Mesenchymal stem cell (in vitro differentiated cells and primary cell): ENCODE data around the gene ZNF329.

ENCODE experiments used
- DNase-seq: peaks from one replicate; pipeline ENCODE4 v3.0.0-alpha.2; 2013
- H2AFZ ChIP-seq: one replicate; pipeline ENCODE4 v1.6.1; 2013; ENCODE audit warnings: low read depth, mild to moderate bottlenecking, control low read depth, inconsistent platforms, low read length, moderate library complexity
- H2AK5ac ChIP-seq: 2 replicates; pipeline ENCODE4 v1.6.1; 2013; ENCODE audit warnings: low read length, moderate library complexity, mild to moderate bottlenecking, inconsistent platforms; ENCODE audit not compliant: severe bottlenecking
- H2BK120ac ChIP-seq: one replicate; pipeline ENCODE4 v1.6.1; 2013; ENCODE audit warnings: low read depth, mild to moderate bottlenecking, inconsistent platforms, low read length, moderate library complexity
- H2BK12ac ChIP-seq, 2 experiments: one replicate each; pipeline ENCODE4 v1.6.1; 2013; ENCODE audit warnings: inconsistent platforms in 2 of 2, low read length in 2 of 2, mild to moderate bottlenecking in 2 of 2, moderate library complexity in 2 of 2, control low read depth in 1 of 2
- H2BK15ac ChIP-seq: one replicate; pipeline ENCODE4 v1.6.1; 2013; ENCODE audit warnings: mild to moderate bottlenecking, low read depth, inconsistent platforms; ENCODE audit not compliant: poor library complexity, severe bottlenecking
- H2BK5ac ChIP-seq: 2 replicates; pipeline ENCODE4 v1.6.1; 2013; ENCODE audit warnings: low read depth, mild to moderate bottlenecking, low read length, control low read depth, inconsistent platforms; ENCODE audit not compliant: poor library complexity, severe bottlenecking
- H3K14ac ChIP-seq, 2 experiments: one replicate each; pipeline ENCODE4 v1.6.1; 2013; ENCODE audit warnings: inconsistent platforms in 2 of 2, low read length in 2 of 2, control low read depth in 1 of 2, mild to moderate bottlenecking in 1 of 2, moderate library complexity in 1 of 2
- H3K18ac ChIP-seq, 2 experiments: one replicate each; pipeline ENCODE4 v1.6.1; 2013; ENCODE audit warnings: inconsistent platforms in 2 of 2, low read length in 2 of 2, control low read depth in 1 of 2, low read depth in 1 of 2, mild to moderate bottlenecking in 1 of 2
- H3K23ac ChIP-seq, 2 experiments: one replicate each; pipeline ENCODE4 v1.6.1; 2013; ENCODE audit warnings: inconsistent platforms in 2 of 2, low read length in 2 of 2, mild to moderate bottlenecking in 2 of 2, moderate library complexity in 2 of 2, control low read depth in 1 of 2
- H3K27ac ChIP-seq: 2 replicates; pipeline ENCODE4 v1.5.1; 2013; ENCODE audit warnings: mild to moderate bottlenecking, moderate library complexity, low read length, control low read depth, inconsistent platforms; ENCODE audit not compliant: poor library complexity, severe bottlenecking
- H3K27me3 ChIP-seq, 2 experiments: 2 replicates each; pipeline versions ENCODE4 v1.6.1 to v1.7.0; 2013; ENCODE audit warnings: low read length in 2 of 2, mild to moderate bottlenecking in 2 of 2, moderate library complexity in 2 of 2, control low read depth in 1 of 2, inconsistent platforms in 1 of 2; ENCODE audit not compliant: control insufficient read depth in 1 of 2, insufficient read depth in 1 of 2
- H3K36me3 ChIP-seq, 2 experiments: 2 replicates each; pipeline versions ENCODE4 v1.6.1 to v1.7.0; 2013; ENCODE audit warnings: low read length in 2 of 2, control low read depth in 1 of 2, inconsistent platforms in 1 of 2, low read depth in 1 of 2, mild to moderate bottlenecking in 1 of 2; ENCODE audit not compliant: insufficient read depth in 2 of 2, control insufficient read depth in 1 of 2
- H3K4ac ChIP-seq, 2 experiments: one replicate each; pipeline ENCODE4 v1.6.1; 2013; ENCODE audit warnings: inconsistent platforms in 2 of 2, low read length in 2 of 2, mild to moderate bottlenecking in 2 of 2, moderate library complexity in 2 of 2, control low read depth in 1 of 2, low read depth in 1 of 2
- H3K4me1 ChIP-seq: 2 replicates; pipeline ENCODE4 v1.6.1; 2013; ENCODE audit warnings: low read depth, low read length, control low read depth; ENCODE audit not compliant: control insufficient read depth, insufficient read depth
- H3K4me2 ChIP-seq: 2 replicates; pipeline ENCODE4 v1.6.1; 2013; ENCODE audit warnings: low read length, mild to moderate bottlenecking, inconsistent platforms; ENCODE audit not compliant: poor library complexity, severe bottlenecking
- H3K4me3 ChIP-seq, 2 experiments: 2 replicates each; pipeline versions ENCODE4 v1.5.1 to v1.7.0; 2013; ENCODE audit warnings: low read length in 2 of 2, mild to moderate bottlenecking in 2 of 2, control low read depth in 1 of 2, low read depth in 1 of 2; ENCODE audit not compliant: insufficient read depth in 1 of 2
- H3K79me1 ChIP-seq: replicated peaks from 2 replicates; pipeline ENCODE4 v1.6.1; 2013; ENCODE audit warnings: mild to moderate bottlenecking, control low read depth, low read length, inconsistent platforms; ENCODE audit not compliant: poor library complexity, severe bottlenecking
- H3K9ac ChIP-seq: 2 replicates; pipeline ENCODE4 v1.7.0; 2013; ENCODE audit warnings: mild to moderate bottlenecking, low read length, moderate library complexity
- H3K9me3 ChIP-seq: 2 replicates; pipeline ENCODE4 v1.7.0; 2013; ENCODE audit warnings: mild to moderate bottlenecking, low read length; ENCODE audit not compliant: control insufficient read depth
- H4K8ac ChIP-seq: one replicate; pipeline ENCODE4 v1.6.1; 2013; ENCODE audit warnings: inconsistent platforms, mild to moderate bottlenecking, low read length, moderate library complexity
- H4K91ac ChIP-seq: one replicate; pipeline ENCODE4 v1.6.1; 2013; ENCODE audit warnings: mild to moderate bottlenecking, low read length, inconsistent platforms
- WGBS: methylation state at CpG from one replicate; pipeline ENCODE4 v1.1.7; 2013; ENCODE audit warnings: mixed read lengths; 5-methylcytosine and 5-hydroxymethylcytosine counted together

The ZNF329 gene

GRCh38 chr19:58118979-58119733 lies 31.4 kb downstream of the ZNF329 start:
- Histone ChIP-seq H3K27ac (no peak overlapping the region), H3K4me3 (peak overlapping the region in 1 of 2 experiments; percentile 35), H3K4ac (no peak overlapping the region), H3K14ac (no peak overlapping the region), H3K79me1 (no peaks in the 10 kb centered on the region), H2AK5ac (no peak overlapping the region), H2BK5ac (no peak overlapping the region), H3K4me2 (no peak overlapping the region), H3K9me3 (peaks cover 91% of the 10 kb centered on the region), H4K91ac (no peak overlapping the region), H2BK120ac (no peak overlapping the region), H3K4me1 (no peaks in the 10 kb centered on the region), H2AFZ (no peak overlapping the region), H4K8ac (no peak overlapping the region), H2BK12ac (no peak overlapping the region), H3K36me3 (peaks cover 0 to 5% of the 10 kb centered on the region in 2 experiments), H3K23ac (no peak overlapping the region), H3K9ac (no peak overlapping the region), H3K18ac (no peak overlapping the region), H3K27me3 (no peaks in the 10 kb centered on the region), H2BK15ac (no peak overlapping the region)
- DNase-seq, result no peak
- 87% methylated on average over 5 of the region's 5 CpGs for WGBS

GRCh38 chr19:58117841-58118575 lies 32.6 kb downstream of the ZNF329 start:
- Histone ChIP-seq H3K18ac (no peak overlapping the region), H3K36me3 (peaks cover 0 to 5% of the 10 kb centered on the region in 2 experiments), H3K4me1 (no peaks in the 10 kb centered on the region), H3K9me3 (peaks cover 86% of the 10 kb centered on the region), H3K27ac (no peak overlapping the region), H3K23ac (no peak overlapping the region), H3K4me2 (no peak overlapping the region), H3K4me3 (peak overlapping the region in 1 of 2 experiments; percentile 2), H3K79me1 (no peaks in the 10 kb centered on the region), H2BK120ac (no peak overlapping the region), H3K9ac (no peak overlapping the region), H3K4ac (no peak overlapping the region), H2BK12ac (no peak overlapping the region), H2AFZ (no peak overlapping the region), H2BK5ac (no peak overlapping the region), H3K27me3 (no peaks in the 10 kb centered on the region), H4K8ac (no peak overlapping the region), H2AK5ac (no peak overlapping the region), H4K91ac (no peak overlapping the region), H2BK15ac (no peak overlapping the region), H3K14ac (no peak overlapping the region)
- no peak for DNase-seq
- WGBS, result 89% methylated on average over 72 of the region's 77 CpGs

- Histone ChIP-seq H2BK12ac (no peak overlapping the region), H3K27ac (no peak overlapping the region), H2BK5ac (no peak overlapping the region), H3K14ac (no peak overlapping the region), H3K4me1 (no peaks in the 10 kb centered on the region), H3K4me2 (no peak overlapping the region), H2BK15ac (no peak overlapping the region), H3K4ac (no peak overlapping the region), H4K91ac (no peak overlapping the region), H2BK120ac (no peak overlapping the region), H3K9ac (no peak overlapping the region), H3K9me3 (peaks cover 72% of the 10 kb centered on the region), H2AFZ (no peak overlapping the region), H4K8ac (no peak overlapping the region), H3K36me3 (no peaks in the 10 kb centered on the region), H3K27me3 (no peaks in the 10 kb centered on the region), H3K4me3 (peak overlapping the region in 1 of 2 experiments; percentile 58), H3K79me1 (no peaks in the 10 kb centered on the region), H3K18ac (no peak overlapping the region), H3K23ac (no peak overlapping the region), H2AK5ac (no peak overlapping the region)
- 73% methylated on average over 3 of the region's 3 CpGs for WGBS
- no peak for DNase-seq
These were observed 42.1 kb downstream of the ZNF329 start for GRCh38 chr19:58108546-58108817.

- Histone ChIP-seq H3K4me2 (no peak overlapping the region), H2BK12ac (no peak overlapping the region), H3K14ac (no peak overlapping the region), H2AK5ac (no peak overlapping the region), H2BK5ac (no peak overlapping the region), H3K4me1 (no peaks in the 10 kb centered on the region), H3K27ac (no peak overlapping the region), H3K18ac (no peak overlapping the region), H2BK15ac (no peak overlapping the region), H3K79me1 (no peaks in the 10 kb centered on the region), H3K36me3 (no peaks in the 10 kb centered on the region), H3K9ac (no peak overlapping the region), H3K9me3 (peaks cover 74% of the 10 kb centered on the region), H3K4me3 (peak overlapping the region in 1 of 2 experiments; percentile 58), H3K27me3 (no peaks in the 10 kb centered on the region), H2AFZ (no peak overlapping the region), H4K8ac (no peak overlapping the region), H3K4ac (no peak overlapping the region), H2BK120ac (no peak overlapping the region), H3K23ac (no peak overlapping the region), H4K91ac (no peak overlapping the region)
- DNase-seq, result no peak
- 70% methylated on average over 7 of the region's 7 CpGs for WGBS
These were observed 42.6 kb downstream of the ZNF329 start for GRCh38 chr19:58107778-58108545.
